ENCODE measurements around the gene CIDEC.

The CIDEC gene, protein sequence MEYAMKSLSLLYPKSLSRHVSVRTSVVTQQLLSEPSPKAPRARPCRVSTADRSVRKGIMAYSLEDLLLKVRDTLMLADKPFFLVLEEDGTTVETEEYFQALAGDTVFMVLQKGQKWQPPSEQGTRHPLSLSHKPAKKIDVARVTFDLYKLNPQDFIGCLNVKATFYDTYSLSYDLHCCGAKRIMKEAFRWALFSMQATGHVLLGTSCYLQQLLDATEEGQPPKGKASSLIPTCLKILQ

DNA sequence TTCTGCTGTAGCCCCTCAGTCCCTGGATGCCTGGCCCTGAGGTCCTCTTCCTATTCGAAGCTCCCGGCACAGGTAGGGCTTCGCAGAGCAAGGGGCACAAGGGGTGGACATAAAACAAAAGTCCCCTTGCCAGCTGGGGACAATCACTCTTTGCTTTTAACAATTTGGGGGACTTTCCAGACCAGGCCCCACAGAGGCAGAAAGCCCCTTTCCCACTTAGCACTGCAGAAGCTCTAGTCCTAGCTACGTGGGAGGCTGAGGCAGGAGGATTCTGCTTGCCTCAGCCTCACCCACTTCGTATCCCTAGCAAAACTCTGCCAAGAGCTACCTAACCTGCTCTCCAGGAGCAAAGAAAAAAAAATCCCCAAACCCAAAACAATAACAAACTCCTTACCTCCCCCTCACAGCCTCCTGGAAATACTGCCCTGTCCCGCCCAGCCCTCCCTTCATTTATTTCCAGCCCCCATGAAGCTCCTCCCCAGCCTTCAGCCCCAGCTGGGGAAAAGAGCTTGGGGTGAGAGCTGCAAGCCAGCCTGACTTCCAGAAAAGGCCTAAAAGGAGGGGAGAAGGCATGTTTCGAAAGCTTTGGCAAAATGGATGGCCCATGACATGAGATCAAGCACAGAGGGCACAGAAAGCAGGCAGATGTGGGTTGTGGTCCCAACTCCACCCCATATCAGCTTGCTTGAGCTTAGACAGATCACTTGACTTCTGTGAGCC is at the start of gene CIDEC:
CIDEC (minus strand) TSS at position 424 of the 720 bp plus-strand sequence. CDS start 1,767 bp downstream, outside the sequence.
- DNase-seq (ENCODE audit: low spot score) = no peak

DNA sequence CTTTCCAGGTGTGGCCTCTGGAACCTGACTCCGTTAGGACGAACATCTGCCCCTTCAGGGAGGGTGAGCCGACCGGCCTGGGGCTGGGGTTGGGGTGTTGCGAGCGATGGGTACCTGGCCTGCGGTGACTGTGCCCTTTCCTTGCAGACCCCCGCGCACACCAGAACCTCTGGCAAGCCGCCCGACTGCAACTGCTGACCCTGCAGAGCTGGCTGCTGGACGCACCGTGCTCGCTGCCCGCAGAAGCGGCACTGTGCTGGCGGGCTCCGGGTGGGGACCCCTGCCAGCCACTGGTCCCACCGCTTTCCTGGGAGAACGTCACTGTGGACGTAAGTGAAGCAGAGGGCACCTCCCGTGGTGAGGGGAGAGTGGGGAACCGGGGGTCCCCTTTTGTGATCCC is 48.1 kb upstream of the CIDEC start:
- DNase-seq (ENCODE audit: low spot score) = no peak

DNA sequence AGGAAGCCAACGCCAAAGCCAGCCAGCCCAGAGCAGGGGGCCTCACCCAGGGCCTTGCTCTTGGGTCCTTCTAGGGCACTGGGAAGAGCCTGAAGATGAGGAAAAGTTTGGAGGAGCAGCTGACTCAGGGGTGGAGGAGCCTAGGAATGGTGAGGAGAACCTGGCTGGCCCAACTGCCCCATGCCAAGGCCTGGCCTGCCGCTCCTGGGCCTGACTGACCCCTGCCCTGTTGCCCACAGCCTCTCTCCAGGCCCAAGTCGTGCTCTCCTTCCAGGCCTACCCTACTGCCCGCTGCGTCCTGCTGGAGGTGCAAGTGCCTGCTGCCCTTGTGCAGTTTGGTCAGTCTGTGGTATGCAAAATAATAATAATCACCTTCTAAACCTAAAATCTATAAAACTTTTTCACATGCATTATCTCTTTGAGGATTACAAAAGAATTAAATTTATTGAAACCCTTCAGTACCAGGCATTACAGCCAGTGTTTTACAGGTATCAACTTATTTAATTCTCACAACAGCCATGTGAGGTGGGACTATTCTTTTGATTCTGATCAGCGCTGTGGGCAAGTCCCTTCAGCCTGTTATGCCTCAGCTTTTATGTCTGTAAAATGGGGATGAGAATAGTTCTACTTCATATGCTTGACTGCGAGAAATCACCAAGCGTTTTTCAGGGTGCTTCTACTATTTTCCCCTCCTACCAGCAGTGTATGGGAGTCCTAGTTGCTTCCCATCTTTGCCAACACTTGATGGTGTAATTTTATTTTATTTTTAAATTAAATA is 38.4 kb upstream of the CIDEC start:
- DNase-seq (ENCODE audit: low spot score) = no peak

DNA sequence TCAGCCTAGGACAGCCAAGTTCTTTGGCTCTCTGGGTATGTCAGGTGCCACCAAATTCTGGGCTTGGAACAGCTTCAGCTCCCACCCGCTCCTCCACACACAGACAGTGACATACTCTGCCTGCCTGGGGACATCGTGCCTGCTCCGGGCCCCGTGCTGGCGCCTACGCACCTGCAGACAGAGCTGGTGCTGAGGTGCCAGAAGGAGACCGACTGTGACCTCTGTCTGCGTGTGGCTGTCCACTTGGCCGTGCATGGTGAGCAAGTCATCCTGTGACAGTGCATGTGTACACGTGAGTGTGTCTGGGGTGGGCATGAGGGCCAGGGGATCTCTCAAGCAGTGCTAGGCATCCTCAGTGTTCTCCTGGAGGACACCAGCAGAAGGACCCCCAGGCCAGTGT is 37.8 kb upstream of the CIDEC start:
- DNase-seq (ENCODE audit: low spot score) = no peak

GRCh38 chr3:9916734-9917680 is 37.0 kb upstream of the CIDEC start, which contains the start of gene IL17RC:
Gene IL17RC (plus strand): TSS chr3:9917098. CDS start chr3:9917316, 218 bp downstream.
- peak; percentile 66 for DNase-seq (ENCODE audit: low spot score)

- DNase-seq (ENCODE audit: low spot score) = no peak
These were observed 36.3 kb upstream of the CIDEC start for GRCh38 chr3:9916346-9916733.

DNA sequence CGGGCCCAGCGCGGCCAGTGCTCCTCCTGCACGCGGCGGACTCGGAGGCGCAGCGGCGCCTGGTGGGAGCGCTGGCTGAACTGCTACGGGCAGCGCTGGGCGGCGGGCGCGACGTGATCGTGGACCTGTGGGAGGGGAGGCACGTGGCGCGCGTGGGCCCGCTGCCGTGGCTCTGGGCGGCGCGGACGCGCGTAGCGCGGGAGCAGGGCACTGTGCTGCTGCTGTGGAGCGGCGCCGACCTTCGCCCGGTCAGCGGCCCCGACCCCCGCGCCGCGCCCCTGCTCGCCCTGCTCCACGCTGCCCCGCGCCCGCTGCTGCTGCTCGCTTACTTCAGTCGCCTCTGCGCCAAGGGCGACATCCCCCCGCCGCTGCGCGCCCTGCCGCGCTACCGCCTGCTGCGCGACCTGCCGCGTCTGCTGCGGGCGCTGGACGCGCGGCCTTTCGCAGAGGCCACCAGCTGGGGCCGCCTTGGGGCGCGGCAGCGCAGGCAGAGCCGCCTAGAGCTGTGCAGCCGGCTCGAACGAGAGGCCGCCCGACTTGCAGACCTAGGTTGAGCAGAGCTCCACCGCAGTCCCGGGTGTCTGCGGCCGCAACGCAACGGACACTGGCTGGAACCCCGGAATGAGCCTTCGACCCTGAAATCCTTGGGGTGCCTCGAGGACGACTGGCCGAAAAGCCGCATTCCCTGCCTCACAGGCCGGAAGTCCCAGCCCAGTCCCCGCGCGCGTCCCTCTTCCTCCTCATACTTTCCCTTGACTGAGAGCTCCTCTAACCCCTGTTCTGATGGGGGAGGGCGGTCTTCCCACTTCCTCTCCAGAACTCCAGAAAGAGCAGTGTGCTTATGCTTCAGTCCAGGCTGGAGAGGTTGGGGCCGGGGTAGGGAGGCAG is 35.4 kb upstream of the CIDEC start:
- DNase-seq (ENCODE audit: low spot score) = peak; percentile 60

- no peak for DNase-seq (ENCODE audit: low spot score)
These were observed 34.7 kb upstream of the CIDEC start for GRCh38 chr3:9914559-9915253.

DNA sequence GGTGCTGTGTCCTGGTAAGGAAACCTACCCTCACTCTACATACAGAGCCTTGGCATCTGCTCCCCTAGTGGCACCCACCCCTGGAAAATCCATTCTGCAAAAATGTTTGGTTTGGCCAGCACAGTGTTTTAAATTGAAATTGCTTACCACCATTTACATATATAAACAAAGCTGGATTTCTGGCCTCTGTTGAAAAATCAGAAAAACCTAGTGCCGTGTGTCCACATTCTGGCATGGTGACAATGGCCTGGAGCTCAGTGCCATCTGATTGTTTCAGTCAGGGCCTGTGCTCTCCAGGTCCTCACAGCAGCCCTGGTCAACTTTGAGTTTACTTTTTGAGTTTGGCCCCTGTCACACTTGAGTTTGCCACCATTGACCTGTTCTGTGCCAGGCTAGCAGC is 34.0 kb upstream of the CIDEC start:
- DNase-seq (ENCODE audit: low spot score) = no peak

DNA sequence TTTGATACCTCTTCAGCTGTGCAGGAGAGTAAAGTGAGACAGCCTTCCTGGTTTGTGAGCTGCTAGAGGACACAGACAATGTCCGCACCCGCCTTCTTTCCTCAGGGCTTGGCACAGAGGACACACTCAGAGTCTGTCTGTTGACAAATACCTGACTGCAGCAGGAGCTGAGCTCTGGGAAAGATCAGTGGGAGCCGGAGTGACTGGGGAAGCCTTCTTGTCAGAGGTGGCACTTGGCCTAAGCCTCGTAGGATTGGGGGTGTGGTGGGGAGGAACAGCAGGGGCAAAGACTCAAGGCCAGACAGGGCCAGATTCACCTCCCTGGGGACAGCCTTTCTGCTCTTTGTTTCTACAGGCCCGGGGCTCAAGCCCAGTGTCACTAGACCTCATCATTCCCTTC is 33.5 kb upstream of the CIDEC start:
- DNase-seq (ENCODE audit: low spot score) = no peak

DNA sequence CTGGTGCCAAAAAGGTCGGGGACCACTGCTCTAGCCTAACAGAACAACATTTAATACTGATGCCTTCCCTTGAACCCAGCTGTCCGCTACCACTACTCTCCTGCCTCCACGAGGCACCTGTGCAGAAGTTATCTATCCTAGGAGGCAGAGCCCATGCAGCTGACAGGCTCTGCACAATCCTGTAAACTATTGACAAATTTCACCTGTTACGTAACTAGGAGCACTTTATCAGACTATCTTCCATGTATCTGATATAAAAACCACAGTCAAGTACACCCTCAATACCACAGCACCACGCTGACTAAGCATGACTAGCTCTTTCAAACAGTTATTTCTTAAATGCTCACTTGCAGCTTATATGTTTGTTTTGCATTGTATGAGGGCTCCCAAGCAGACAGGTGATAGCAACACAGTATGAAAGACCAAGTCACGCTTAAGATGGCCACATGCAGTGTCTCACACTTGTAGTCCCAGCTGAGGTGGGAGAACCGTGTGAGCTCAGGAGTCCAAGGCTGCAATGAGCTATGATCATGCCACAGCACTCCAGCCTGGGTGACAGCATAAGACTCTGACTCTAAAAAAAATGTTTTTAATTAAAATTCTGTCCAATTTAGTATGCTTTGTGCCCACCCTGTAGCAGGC is 32.4 kb upstream of the CIDEC start:
- peak; percentile 44 for DNase-seq (ENCODE audit: low spot score)

- no peak for DNase-seq (ENCODE audit: low spot score)
These were observed 31.8 kb upstream of the CIDEC start for GRCh38 chr3:9911863-9912262.

DNA sequence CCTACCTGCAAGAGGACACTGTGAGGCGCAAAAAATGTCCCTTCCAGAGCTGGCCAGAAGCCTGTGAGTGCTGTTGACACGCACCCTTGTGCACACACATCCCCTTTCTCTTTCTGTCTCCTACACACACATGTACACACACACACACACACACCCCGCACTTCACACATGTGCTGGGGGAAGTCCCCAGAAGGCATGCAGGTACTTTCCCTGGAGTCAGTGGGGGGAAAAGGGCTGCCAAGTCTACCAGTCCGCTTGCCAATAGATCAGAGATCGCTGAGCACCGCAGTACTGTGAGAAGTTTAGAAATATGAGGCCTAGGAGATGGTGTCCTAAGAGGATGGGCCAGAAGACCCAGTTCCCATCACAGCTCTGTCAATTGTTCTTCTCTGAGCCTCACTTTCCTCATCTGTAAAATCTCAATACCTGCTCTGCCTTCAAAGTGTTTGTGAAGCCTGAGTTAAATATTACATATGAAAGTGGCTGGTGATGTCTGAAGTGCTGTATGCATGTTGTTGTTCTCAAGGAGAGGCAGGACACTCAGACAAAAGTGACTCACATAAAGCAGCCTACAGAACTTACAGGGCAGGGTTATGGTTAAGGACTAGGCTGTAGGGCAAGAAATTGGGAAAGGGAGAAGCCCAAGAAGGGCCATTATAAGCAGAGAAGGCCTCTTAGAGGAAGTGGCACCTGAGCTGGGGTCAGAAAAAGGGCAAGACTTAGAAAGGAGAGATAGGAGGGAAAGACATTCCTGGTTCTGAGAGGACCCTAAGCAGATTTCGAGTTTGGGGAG is 29.4 kb upstream of the CIDEC start:
- DNase-seq (ENCODE audit: low spot score) = no peak

GRCh38 chr3:9908286-9908685 is 28.2 kb upstream of the CIDEC start:
- no peak for DNase-seq (ENCODE audit: low spot score)

- DNase-seq (ENCODE audit: low spot score) = no peak
These were observed 26.4 kb upstream of the CIDEC start for GRCh38 chr3:9906480-9906879.

DNA sequence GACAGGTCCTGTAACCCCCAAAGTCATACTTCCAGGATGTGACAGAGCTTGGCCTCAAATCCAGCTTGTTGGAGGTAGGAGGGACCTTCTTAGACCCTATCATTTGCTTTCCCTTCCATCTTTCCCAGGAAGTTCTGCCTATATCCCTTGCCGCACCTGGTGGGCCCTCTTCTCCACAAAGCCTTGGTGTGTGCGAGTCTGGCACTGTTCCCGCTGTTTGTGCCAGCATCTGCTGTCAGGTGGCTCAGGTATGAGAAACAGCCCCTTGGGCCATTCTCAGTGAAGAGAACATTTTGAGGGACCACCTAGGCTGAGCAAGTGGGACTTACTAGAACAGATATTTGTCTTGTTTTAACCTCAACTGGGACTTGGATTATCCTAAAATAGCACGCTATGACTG is 23.9 kb upstream of the CIDEC start:
- DNase-seq (ENCODE audit: low spot score) = no peak

DNA sequence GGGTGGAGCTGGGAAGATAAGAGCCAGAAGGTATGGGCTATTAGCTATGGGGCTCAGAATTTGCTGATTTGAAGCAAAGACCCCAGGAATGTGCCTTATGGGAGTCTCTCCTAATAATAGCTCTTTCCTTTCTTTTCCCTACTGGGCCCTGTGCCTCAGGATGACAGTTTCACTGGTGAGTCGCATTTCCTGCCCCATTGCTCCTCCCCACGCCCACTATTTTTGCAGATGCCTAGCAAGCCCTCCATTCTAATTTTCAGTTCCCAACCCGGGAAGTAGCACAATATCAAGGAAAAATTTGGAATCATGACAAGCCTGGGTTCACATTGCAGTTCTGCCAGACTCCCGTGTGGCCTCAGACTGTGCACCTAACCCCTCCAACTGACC is 23.2 kb upstream of the CIDEC start:
- no peak for DNase-seq (ENCODE audit: low spot score)

DNA sequence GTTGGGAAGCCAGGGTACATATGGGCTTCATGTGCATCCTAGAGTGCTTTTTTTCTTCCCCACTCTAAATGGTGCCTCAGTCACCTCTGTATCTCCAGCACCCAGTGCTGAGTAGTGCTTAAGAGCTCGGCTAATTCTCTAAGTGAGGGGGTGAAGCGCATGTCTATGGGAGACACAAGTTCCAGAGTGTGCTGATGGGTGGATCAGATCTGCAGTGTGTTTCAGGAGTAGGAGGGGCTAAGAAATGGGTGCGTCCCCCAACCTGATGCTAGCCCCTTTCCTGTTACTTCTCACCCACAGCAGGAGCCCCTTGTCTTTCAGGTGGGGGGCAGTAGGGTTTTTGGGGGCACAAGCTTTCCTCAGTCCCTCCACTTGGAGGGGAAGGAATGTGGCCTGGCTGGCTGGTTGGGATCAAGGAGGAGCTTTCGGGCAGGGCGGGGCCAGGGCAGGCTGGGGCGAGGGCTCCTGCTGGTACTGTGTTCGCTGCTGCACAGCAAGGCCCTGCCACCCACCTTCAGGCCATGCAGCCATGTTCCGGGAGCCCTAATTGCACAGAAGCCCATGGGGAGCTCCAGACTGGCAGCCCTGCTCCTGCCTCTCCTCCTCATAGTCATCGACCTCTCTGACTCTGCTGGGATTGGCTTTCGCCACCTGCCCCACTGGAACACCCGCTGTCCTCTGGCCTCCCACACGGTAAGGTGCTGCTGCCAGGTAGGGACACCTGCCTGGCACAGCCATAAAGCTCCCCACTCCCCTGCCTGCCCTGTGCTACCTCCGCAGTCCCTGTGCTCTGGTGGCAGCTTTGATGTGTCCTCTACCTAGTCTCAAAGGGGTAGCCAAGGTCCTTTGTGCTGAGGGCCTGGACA is 22.6 kb upstream of the CIDEC start, which contains the start of gene IL17RE:
IL17RE (plus strand) TSS at position 477 of the 866 bp plus-strand sequence; CDS start at position 562, 85 bp downstream.
- DNase-seq (ENCODE audit: low spot score) = no peak

All from hematopoietic multipotent progenitor cell treated with erythropoietin and hydrocortisone succinate and interleukin-3 and kit ligand, for 15 days (in vitro differentiated cells).